ENCODE results near the gene GLIS1. TPM values are rescaled to one million over a fixed set of nuclear protein-coding genes. Genes with fewer than 3 reads are reported as not detected.

Gene GLIS1
- total RNA-seq, 1 donor from 2014 or later, result 1.2 TPM

GRCh38 chr1:53636621-53637171 is 102.3 kb downstream of the GLIS1 start:
- intact Hi-C loops (cut with DNase I), result no loop called here
- Histone ChIP-seq H3K4me3 (no peak overlapping the region), H3K36me3 (no peaks in the 10 kb centered on the region), H3K27ac (no peak overlapping the region), H3K27me3 (no peaks in the 10 kb centered on the region), H3K9me3 (no peaks in the 10 kb centered on the region), H3K4me1 (peaks cover 6% of the 10 kb centered on the region)
- TF ChIP-seq POLR2AphosphoS5 (IDR thresholded peaks at IDR 0.05; ENCODE audit: insufficient read depth in 1 of 2, low read depth in 1 of 2) (no peak), POLR2A (IDR thresholded peaks at IDR 0.05) (no peak), CTCF (IDR thresholded peaks at IDR 0.05) (no peak)
- peak; percentile 80 to 88 for DNase-seq (ENCODE audit: extremely low spot score in 2 of 2)

GRCh38 chr1:53634571-53634979 is 104.4 kb downstream of the GLIS1 start:
- Histone ChIP-seq H3K4me3 (no peak overlapping the region), H3K27me3 (no peaks in the 10 kb centered on the region)

GRCh38 chr1:53633073-53633704 is 105.8 kb downstream of the GLIS1 start:
- H3K27me3 ChIP-seq, result no peaks in the 10 kb centered on the region
- TF ChIP-seq CTCF (IDR thresholded peaks at IDR 0.05), result no peak
- TF ChIP-seq POLR2A (IDR thresholded peaks at IDR 0.05), result no peak
- TF ChIP-seq POLR2AphosphoS5 (IDR thresholded peaks at IDR 0.05; ENCODE audit: insufficient read depth in 1 of 2, low read depth in 1 of 2), result no peak
- intact Hi-C loops (cut with DNase I), result no loop called here
- H3K36me3 ChIP-seq, result no peaks in the 10 kb centered on the region
- DNase-seq (ENCODE audit: extremely low spot score in 2 of 2), result peak; percentile 69 to 91
- H3K27ac ChIP-seq, result no peak overlapping the region
- H3K4me3 ChIP-seq, result no peak overlapping the region
- H3K4me1 ChIP-seq, result no peaks in the 10 kb centered on the region
- H3K9me3 ChIP-seq, result no peaks in the 10 kb centered on the region

More at GRCh38 chr1:53634571-53634979, 104.4 kb downstream of the GLIS1 start:
- no peak for DNase-seq (ENCODE audit: extremely low spot score in 2 of 2)
- H3K36me3 ChIP-seq, result no peaks in the 10 kb centered on the region
- intact Hi-C loops (cut with DNase I), result no loop called here
- no peak overlapping the region for H3K27ac ChIP-seq
- no peaks in the 10 kb centered on the region for H3K9me3 ChIP-seq
- peaks cover 4% of the 10 kb centered on the region for H3K4me1 ChIP-seq
- TF ChIP-seq POLR2AphosphoS5 (IDR thresholded peaks at IDR 0.05; ENCODE audit: insufficient read depth in 1 of 2, low read depth in 1 of 2) (no peak), CTCF (IDR thresholded peaks at IDR 0.05) (no peak), POLR2A (IDR thresholded peaks at IDR 0.05) (no peak)

GRCh38 chr1:53631622-53632310 is 107.2 kb downstream of the GLIS1 start:
- DNase-seq (ENCODE audit: extremely low spot score in 2 of 2), result peak; percentile 82 to 94
- no peak overlapping the region for H3K27ac ChIP-seq
- H3K27me3 ChIP-seq, result no peaks in the 10 kb centered on the region
- intact Hi-C loops (cut with DNase I), result no loop called here
- TF ChIP-seq CTCF (IDR thresholded peaks at IDR 0.05) (no peak), POLR2AphosphoS5 (IDR thresholded peaks at IDR 0.05; ENCODE audit: insufficient read depth in 1 of 2, low read depth in 1 of 2) (no peak), POLR2A (IDR thresholded peaks at IDR 0.05) (no peak)
- H3K4me1 ChIP-seq, result no peaks in the 10 kb centered on the region
- H3K9me3 ChIP-seq, result no peaks in the 10 kb centered on the region
- no peak overlapping the region for H3K4me3 ChIP-seq
- no peaks in the 10 kb centered on the region for H3K36me3 ChIP-seq

All from vagina (tissue), 2 donors.